Measurements from ENCODE around the gene TSFM.

Gene TSFM

GRCh38 chr12:57765003-57765697, 17.4 kb upstream of the TSFM start:
- peak overlapping the region; percentile 76 for H2AFZ ChIP-seq (ENCODE audit: low read depth, low read length, severe bottlenecking)
- peaks cover 4% of the 10 kb centered on the region for H4K20me1 ChIP-seq (ENCODE audit: low read depth, low read length)
- peak overlapping the region; percentile 36 for H3K9ac ChIP-seq (ENCODE audit: low read length)

GRCh38 chr12:57765698-57766463, 16.7 kb upstream of the TSFM start:
- Histone ChIP-seq H3K4me2 (ENCODE audit: low read depth, low read length, poor library complexity, severe bottlenecking) (peak overlapping the region; percentile 52), H2AFZ (ENCODE audit: low read depth, low read length, severe bottlenecking) (no peak overlapping the region)

More at GRCh38 chr12:57765003-57765697, 17.4 kb upstream of the TSFM start:
- Histone ChIP-seq H3F3A (ENCODE audit: insufficient read depth) (no peaks in the 10 kb centered on the region), H3K27me3 (ENCODE audit: low read length) (no peaks in the 10 kb centered on the region), H3K9me3 (ENCODE audit: insufficient read depth, low read length) (no peaks in the 10 kb centered on the region), H3K27ac (ENCODE audit: low read depth, low read length) (no peak overlapping the region), H3K36me3 (ENCODE audit: low read length) (no peaks in the 10 kb centered on the region), H3K4me2 (ENCODE audit: low read depth, low read length, poor library complexity, severe bottlenecking) (peak overlapping the region; percentile 52), H3K79me2 (ENCODE audit: insufficient read depth, low read length) (no peaks in the 10 kb centered on the region), H3K9me2 (replicated peaks; ENCODE audit: insufficient read depth, low read length) (no peaks in the 10 kb centered on the region), H3K4me3 (ENCODE audit: insufficient read depth, low read length, poor library complexity, severe bottlenecking) (peak overlapping the region; percentile 36)
- peak; percentile 41 for TF ChIP-seq CTCF (IDR thresholded peaks at IDR 0.05; ENCODE audit: insufficient read depth, low read length, poor library complexity, severe bottlenecking)
- TF ChIP-seq EZH2phosphoT487 (conservative IDR thresholded peaks at IDR 0.05; ENCODE audit: low read length), result 0 out of 2 replicates have a peak, but pooled peaks have one; percentile 45

GRCh38 chr12:57766464-57767304, 15.9 kb upstream of the TSFM start, which contains the start of gene CYP27B1:
Gene CYP27B1 (minus strand): TSS chr12:57767078. CDS start chr12:57767041, 37 bp downstream.
- Histone ChIP-seq H3K4me3 (ENCODE audit: insufficient read depth, low read length, poor library complexity, severe bottlenecking) (no peak within 1 kb of the TSS), H3K79me2 (ENCODE audit: insufficient read depth, low read length) (no peaks in the 10 kb centered on the region), H4K20me1 (ENCODE audit: low read depth, low read length) (no peaks in the 10 kb centered on the region), H2AFZ (ENCODE audit: low read depth, low read length, severe bottlenecking) (no peak within 1 kb of the TSS), H3K27me3 (ENCODE audit: low read length) (no peaks in the 10 kb centered on the region), H3K36me3 (ENCODE audit: low read length) (no peaks in the 10 kb centered on the region), H3F3A (ENCODE audit: insufficient read depth) (no peaks in the 10 kb centered on the region), H3K9me2 (replicated peaks; ENCODE audit: insufficient read depth, low read length) (no peaks in the 10 kb centered on the region), H3K27ac (ENCODE audit: low read depth, low read length) (no peak within 1 kb of the TSS), H3K4me2 (ENCODE audit: low read depth, low read length, poor library complexity, severe bottlenecking) (no peak within 1 kb of the TSS), H3K9me3 (ENCODE audit: insufficient read depth, low read length) (no peaks in the 10 kb centered on the region), H3K9ac (ENCODE audit: low read length) (no peak within 1 kb of the TSS)
- TF ChIP-seq CTCF (IDR thresholded peaks at IDR 0.05; ENCODE audit: insufficient read depth, low read length, poor library complexity, severe bottlenecking) (no peak), EZH2phosphoT487 (conservative IDR thresholded peaks at IDR 0.05; ENCODE audit: low read length) (no peak)

More at GRCh38 chr12:57765698-57766463, 16.7 kb upstream of the TSFM start:
- TF ChIP-seq CTCF (IDR thresholded peaks at IDR 0.05; ENCODE audit: insufficient read depth, low read length, poor library complexity, severe bottlenecking) (no peak), EZH2phosphoT487 (conservative IDR thresholded peaks at IDR 0.05; ENCODE audit: low read length) (no peak)
- Histone ChIP-seq H3K27me3 (ENCODE audit: low read length) (no peaks in the 10 kb centered on the region), H3K9me2 (replicated peaks; ENCODE audit: insufficient read depth, low read length) (no peaks in the 10 kb centered on the region), H3F3A (ENCODE audit: insufficient read depth) (no peaks in the 10 kb centered on the region), H3K79me2 (ENCODE audit: insufficient read depth, low read length) (no peaks in the 10 kb centered on the region), H3K9me3 (ENCODE audit: insufficient read depth, low read length) (no peaks in the 10 kb centered on the region), H4K20me1 (ENCODE audit: low read depth, low read length) (no peaks in the 10 kb centered on the region), H3K36me3 (ENCODE audit: low read length) (no peaks in the 10 kb centered on the region), H3K4me3 (ENCODE audit: insufficient read depth, low read length, poor library complexity, severe bottlenecking) (no peak overlapping the region), H3K27ac (ENCODE audit: low read depth, low read length) (no peak overlapping the region), H3K9ac (ENCODE audit: low read length) (peak overlapping the region; percentile 36; the same call in 1 of the 2 replicates)
